ENCODE measurements around the gene MORN4. TPM values are rescaled to one million over a fixed set of nuclear protein-coding genes. Genes with fewer than 3 reads are reported as not detected.

The MORN4 gene
- total and polyA plus RNA-seq, 2 of the 13 experiments (the other 11 are each of a cell fraction or from before 2014, with no cell fraction given), result 3.4 to 9.1 TPM

DNA sequence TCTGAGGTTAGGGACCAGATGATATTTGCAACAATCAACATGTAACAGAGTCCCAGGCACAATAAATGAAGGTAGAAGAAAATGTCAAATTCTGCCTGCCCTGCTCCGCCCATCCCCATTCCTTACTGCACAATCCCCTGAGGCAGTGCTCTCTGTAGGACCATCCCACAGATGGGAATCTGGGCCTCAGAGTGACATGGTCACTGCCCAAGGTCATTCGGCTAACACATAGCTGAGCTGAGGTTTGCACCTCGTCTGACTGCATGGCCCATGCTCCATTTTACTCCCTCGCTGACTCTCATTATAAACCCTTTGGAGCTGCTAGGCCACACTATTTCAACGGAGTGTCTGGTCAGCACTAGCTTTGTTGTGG lies 47.9 kb downstream of the MORN4 start:
- POLR2A ChIA-PET, result interaction anchor here (1.8 to 2.9 kb wide), 4 partner anchors 10 to 102 kb away, joined by 8 to 23 read pairs (median 12); partner anchors contain the start of genes ANKRD2 and AVPI1
- H3K27ac ChIP-seq (ENCODE audit: extremely low read length, insufficient read depth, low read length), result peak overlapping the region; percentile 69
- TF ChIP-seq, protein P1, sequence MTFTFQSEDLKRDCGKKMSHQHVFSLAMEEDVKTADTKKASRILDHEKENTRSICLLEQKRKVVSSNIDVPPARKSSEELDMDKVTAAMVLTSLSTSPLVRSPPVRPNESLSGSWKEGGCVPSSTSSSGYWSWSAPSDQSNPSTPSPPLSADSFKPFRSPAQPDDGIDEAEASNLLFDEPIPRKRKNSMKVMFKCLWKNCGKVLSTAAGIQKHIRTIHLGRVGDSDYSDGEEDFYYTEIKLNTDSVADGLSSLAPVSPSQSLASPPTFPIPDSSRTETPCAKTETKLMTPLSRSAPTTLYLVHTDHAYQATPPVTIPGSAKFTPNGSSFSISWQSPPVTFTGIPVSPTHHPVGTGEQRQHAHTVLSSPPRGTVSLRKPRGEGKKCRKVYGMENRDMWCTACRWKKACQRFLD (CRISPR knock-in tag; IDR thresholded peaks at IDR 0.05; ENCODE audit: borderline replicate concordance), result no peak
- TF ChIP-seq ZNF891 (CRISPR knock-in tag; IDR thresholded peaks at IDR 0.05) (0 out of 2 replicates have a peak, but pooled peaks have one; percentile 42), ZNF30 (CRISPR knock-in tag; IDR thresholded peaks at IDR 0.05) (no peak), RAD51 (IDR thresholded peaks at IDR 0.05; ENCODE audit: borderline replicate concordance) (0 out of 2 replicates have a peak, but pooled peaks have one; percentile 1), ZMYM2 (CRISPR knock-in tag; IDR thresholded peaks at IDR 0.05) (no peak), HOXA3 (CRISPR knock-in tag; IDR thresholded peaks at IDR 0.05) (0 out of 2 replicates have a peak, but pooled peaks have one; percentile 9), MZF1 (CRISPR knock-in tag; IDR thresholded peaks at IDR 0.05; ENCODE audit: borderline replicate concordance) (no peak), IRF2 (CRISPR knock-in tag; IDR thresholded peaks at IDR 0.05) (no peak), GTF3A (CRISPR knock-in tag; conservative IDR thresholded peaks at IDR 0.05) (no peak), ZNF34 (CRISPR knock-in tag; IDR thresholded peaks at IDR 0.05; ENCODE audit: borderline replicate concordance) (no peak), HHEX (CRISPR knock-in tag; IDR thresholded peaks at IDR 0.05) (no peak), ZNF263 (CRISPR knock-in tag; IDR thresholded peaks at IDR 0.05) (0 out of 2 replicates have a peak, but pooled peaks have one; percentile 5), ZNF292 (CRISPR knock-in tag; IDR thresholded peaks at IDR 0.05; ENCODE audit: borderline replicate concordance, low read depth) (no peak), ZNF670 (CRISPR knock-in tag; IDR thresholded peaks at IDR 0.05; ENCODE audit: borderline replicate concordance) (no peak), MIXL1 (CRISPR knock-in tag; IDR thresholded peaks at IDR 0.05) (no peak)
- TF ChIP-seq, protein P2, sequence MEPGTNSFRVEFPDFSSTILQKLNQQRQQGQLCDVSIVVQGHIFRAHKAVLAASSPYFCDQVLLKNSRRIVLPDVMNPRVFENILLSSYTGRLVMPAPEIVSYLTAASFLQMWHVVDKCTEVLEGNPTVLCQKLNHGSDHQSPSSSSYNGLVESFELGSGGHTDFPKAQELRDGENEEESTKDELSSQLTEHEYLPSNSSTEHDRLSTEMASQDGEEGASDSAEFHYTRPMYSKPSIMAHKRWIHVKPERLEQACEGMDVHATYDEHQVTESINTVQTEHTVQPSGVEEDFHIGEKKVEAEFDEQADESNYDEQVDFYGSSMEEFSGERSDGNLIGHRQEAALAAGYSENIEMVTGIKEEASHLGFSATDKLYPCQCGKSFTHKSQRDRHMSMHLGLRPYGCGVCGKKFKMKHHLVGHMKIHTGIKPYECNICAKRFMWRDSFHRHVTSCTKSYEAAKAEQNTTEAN (CRISPR knock-in tag; conservative IDR thresholded peaks at IDR 0.05), result 0 out of 2 replicates have a peak, but pooled peaks have one; percentile 2
- TF ChIP-seq, protein P3, sequence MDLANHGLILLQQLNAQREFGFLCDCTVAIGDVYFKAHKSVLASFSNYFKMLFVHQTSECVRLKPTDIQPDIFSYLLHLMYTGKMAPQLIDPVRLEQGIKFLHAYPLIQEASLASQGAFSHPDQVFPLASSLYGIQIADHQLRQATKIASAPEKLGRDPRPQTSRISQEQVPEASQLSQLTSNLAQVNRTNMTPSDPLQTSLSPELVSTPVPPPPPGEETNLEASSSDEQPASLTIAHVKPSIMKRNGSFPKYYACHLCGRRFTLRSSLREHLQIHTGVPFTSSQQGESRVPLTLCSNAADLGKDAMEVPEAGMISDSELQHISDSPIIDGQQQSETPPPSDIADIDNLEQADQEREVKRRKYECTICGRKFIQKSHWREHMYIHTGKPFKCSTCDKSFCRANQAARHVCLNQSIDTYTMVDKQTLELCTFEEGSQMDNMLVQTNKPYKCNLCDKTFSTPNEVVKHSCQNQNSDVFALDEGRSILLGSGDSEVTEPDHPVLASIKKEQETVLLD (CRISPR knock-in tag; IDR thresholded peaks at IDR 0.05; ENCODE audit: low read depth), result no peak
- TF ChIP-seq, protein P4, sequence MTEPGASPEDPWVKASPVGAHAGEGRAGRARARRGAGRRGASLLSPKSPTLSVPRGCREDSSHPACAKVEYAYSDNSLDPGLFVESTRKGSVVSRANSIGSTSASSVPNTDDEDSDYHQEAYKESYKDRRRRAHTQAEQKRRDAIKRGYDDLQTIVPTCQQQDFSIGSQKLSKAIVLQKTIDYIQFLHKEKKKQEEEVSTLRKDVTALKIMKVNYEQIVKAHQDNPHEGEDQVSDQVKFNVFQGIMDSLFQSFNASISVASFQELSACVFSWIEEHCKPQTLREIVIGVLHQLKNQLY (CRISPR knock-in tag; IDR thresholded peaks at IDR 0.05), result no peak
- TF ChIP-seq, protein P5, sequence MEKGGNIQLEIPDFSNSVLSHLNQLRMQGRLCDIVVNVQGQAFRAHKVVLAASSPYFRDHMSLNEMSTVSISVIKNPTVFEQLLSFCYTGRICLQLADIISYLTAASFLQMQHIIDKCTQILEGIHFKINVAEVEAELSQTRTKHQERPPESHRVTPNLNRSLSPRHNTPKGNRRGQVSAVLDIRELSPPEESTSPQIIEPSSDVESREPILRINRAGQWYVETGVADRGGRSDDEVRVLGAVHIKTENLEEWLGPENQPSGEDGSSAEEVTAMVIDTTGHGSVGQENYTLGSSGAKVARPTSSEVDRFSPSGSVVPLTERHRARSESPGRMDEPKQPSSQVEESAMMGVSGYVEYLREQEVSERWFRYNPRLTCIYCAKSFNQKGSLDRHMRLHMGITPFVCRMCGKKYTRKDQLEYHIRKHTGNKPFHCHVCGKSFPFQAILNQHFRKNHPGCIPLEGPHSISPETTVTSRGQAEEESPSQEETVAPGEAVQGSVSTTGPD (CRISPR knock-in tag; IDR thresholded peaks at IDR 0.05), result no peak

More for the DNA sequence above, 47.9 kb downstream of the MORN4 start:
- intact Hi-C loops (cut with micrococcal nuclease; ENCODE audit: unreplicated experiment) (no loop called here), in situ Hi-C loops (cut with HindIII; ENCODE audit: extremely low pct_ligation_motif_present, low pct_unique_long_range_greater_than_20kb) (no loop called here)
- FAIRE-seq, result peak; percentile 12
- peak overlapping the region; percentile 91 for H3K4me2 ChIP-seq (ENCODE audit: low read depth, low read length)
- no peaks in the 10 kb centered on the region for H4K20me1 ChIP-seq (ENCODE audit: insufficient read depth, low read length)
- no peak overlapping the region for H2AFZ ChIP-seq (ENCODE audit: low read length)
- peaks cover 72% of the 10 kb centered on the region for H3K4me1 ChIP-seq (ENCODE audit: insufficient read depth, low read length)
- ATAC-seq, result no peak
- peaks cover 0 to 8% of the 10 kb centered on the region in 2 experiments; a peak in 1 of 5 replicates for H3K27me3 ChIP-seq (ENCODE audit: control insufficient read depth in 1 of 2, insufficient read depth in 2 of 2, low read length in 2 of 2)
- H3K9ac ChIP-seq (ENCODE audit: insufficient read depth, low read depth, low read length), result no peak overlapping the region
- H3K4me3 ChIP-seq (replicated peaks in 1 of 3; ENCODE audit: insufficient read depth in 1 of 3, low read depth in 2 of 3, low read length in 3 of 3), result peak overlapping the region in 1 of 3 experiments; percentile 72; a peak in 1 of 6 replicates
- peaks cover 3% of the 10 kb centered on the region for H3K79me2 ChIP-seq (ENCODE audit: insufficient read depth, low read length)
- DNase-seq (ENCODE audit: low spot score), result no peak
- CTCF ChIA-PET (ENCODE audit: low intra/inter-chr PET ratio, low total read pairs), result no interaction called here
- no peaks in the 10 kb centered on the region for H3K9me3 ChIP-seq (ENCODE audit: low read length)
- WGBS (ENCODE audit: low lambda C conversion rate), result 47% methylated on average over 4 of the region's 5 CpGs
- BruUV-seq (replicated peaks), result no TSS peak
- H3K36me3 ChIP-seq (replicated peaks in 1 of 2; ENCODE audit: control insufficient read depth in 1 of 2, insufficient read depth in 2 of 2, low read length in 2 of 2), result no peaks in the 10 kb centered on the region; a peak in 1 of 5 replicates

Measured in HepG2 (cell line).